ENCODE measurements around the gene CDS2. TPM values are rescaled to one million over a fixed set of nuclear protein-coding genes. Genes with fewer than 3 reads are reported as not detected.
"Not testable (repeated sequence)": the region's sequence is repeated elsewhere in the genome, so short reads cannot be mapped to it uniquely, and the experiment has no call there.

CDS2 gene
- total and polyA plus RNA-seq, 12 donors = 16.7 to 100 (median 82.3) TPM

DNA sequence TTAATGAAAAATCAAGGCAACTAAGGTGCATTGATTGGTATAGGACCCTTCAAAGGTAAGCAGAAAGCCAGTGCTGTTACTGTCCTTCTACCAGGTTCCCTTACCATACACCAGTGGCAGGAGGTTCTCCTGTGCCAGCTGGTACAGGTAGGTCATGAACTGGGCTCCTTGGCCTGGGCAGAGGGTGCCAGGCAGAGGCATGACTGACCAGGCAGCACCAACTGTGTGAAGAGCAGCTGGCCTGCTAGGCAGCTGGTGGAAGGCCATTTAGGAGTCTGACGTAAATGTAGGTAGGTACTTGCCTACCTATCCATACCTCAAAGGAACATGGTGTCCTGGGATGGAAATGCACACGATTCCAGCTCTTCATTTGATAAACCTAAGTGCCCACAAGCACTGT is 30.3 kb upstream of the CDS2 start:
- DNase-seq = no peak
- intact Hi-C loops (cut with DNase I) = loop anchor here in 3 of 10 donors (5.0 to 10.0 kb wide), 3 partner anchors 92 to 489 kb away; partner anchors contain the start of gene SLC23A2 (in 1 of the 3)
- peaks cover 0 to 72% (median 20%) of the 10 kb centered on the region in 9 donors for H3K36me3 ChIP-seq

DNA sequence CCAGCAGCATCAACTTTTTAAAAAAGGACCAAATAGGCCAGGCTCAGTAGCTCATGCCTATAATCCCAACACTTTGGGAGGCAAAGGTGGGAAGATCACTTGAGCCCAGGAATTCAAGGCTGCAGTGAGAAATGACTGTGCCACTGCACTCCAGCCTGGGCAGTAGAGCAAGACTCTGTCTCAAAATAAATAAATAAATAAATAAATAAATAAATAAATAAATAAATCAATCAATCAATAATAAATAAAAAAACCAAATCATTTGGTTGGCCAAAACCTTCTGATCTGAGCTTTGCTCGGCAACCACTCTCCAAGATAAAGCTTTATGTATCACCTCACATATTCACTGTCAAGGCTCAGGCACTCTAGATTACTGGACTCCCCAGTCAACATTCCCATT is 27.8 kb upstream of the CDS2 start:
- H3K27ac ChIP-seq, H3K4me1 ChIP-seq, H3K4me3 ChIP-seq, H3K27me3 ChIP-seq, ATAC-seq, DNase-seq, H3K9me3 ChIP-seq: not testable (repeated sequence)
- intact Hi-C loops (cut with DNase I) = loop anchor here in 3 of 10 donors (5.0 to 10.0 kb wide), 3 partner anchors 94 to 492 kb away; partner anchors contain the start of gene SLC23A2 (in 1 of the 3)
- peaks cover 0 to 80% (median 28%) of the 10 kb centered on the region in 9 donors for H3K36me3 ChIP-seq
- 87 to 96% methylated on average over 1 of the region's 1 CpG for WGBS, 2 donors

More for the DNA sequence above, 30.3 kb upstream of the CDS2 start:
- no peaks in the 10 kb centered on the region for H3K9me3 ChIP-seq
- 91 to 96% methylated on average over 2 of the region's 2 CpGs for WGBS, 2 donors
- no peaks in the 10 kb centered on the region for H3K27me3 ChIP-seq
- no peak overlapping the region for H3K27ac ChIP-seq
- H3K4me1 ChIP-seq = peaks cover 0 to 6% (median 0%) of the 10 kb centered on the region in 9 donors
- no peak overlapping the region for H3K4me3 ChIP-seq
- TF ChIP-seq, protein P1, sequence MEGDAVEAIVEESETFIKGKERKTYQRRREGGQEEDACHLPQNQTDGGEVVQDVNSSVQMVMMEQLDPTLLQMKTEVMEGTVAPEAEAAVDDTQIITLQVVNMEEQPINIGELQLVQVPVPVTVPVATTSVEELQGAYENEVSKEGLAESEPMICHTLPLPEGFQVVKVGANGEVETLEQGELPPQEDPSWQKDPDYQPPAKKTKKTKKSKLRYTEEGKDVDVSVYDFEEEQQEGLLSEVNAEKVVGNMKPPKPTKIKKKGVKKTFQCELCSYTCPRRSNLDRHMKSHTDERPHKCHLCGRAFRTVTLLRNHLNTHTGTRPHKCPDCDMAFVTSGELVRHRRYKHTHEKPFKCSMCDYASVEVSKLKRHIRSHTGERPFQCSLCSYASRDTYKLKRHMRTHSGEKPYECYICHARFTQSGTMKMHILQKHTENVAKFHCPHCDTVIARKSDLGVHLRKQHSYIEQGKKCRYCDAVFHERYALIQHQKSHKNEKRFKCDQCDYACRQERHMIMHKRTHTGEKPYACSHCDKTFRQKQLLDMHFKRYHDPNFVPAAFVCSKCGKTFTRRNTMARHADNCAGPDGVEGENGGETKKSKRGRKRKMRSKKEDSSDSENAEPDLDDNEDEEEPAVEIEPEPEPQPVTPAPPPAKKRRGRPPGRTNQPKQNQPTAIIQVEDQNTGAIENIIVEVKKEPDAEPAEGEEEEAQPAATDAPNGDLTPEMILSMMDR (IDR thresholded peaks at IDR 0.05) = no peak
- peak in 2 of 8 donors; percentile 46 to 50 for ATAC-seq

DNA sequence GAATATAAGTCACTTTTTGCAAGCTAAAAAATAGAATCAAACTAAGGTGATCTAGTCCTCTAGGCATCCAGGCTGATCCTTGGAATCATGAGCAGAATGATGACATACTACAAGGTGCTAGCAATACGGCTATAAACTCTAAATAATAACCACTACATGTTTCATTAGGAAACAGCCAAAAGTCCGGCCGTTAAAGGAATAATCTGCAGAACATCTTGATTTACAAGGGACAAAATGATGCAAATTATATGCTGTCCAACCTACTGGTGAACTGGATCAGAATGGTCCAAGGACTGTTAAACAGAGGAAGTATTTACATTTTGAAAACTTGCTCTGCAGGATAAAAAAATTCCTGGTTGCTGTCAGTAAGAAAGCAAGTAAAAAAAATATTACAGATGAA is 26.9 kb upstream of the CDS2 start:
- H3K27ac ChIP-seq, H3K4me3 ChIP-seq, DNase-seq, ATAC-seq, H3K27me3 ChIP-seq, H3K9me3 ChIP-seq, H3K4me1 ChIP-seq: not testable (repeated sequence)
- peaks cover 0 to 89% (median 37%) of the 10 kb centered on the region in 9 donors for H3K36me3 ChIP-seq
- 92 to 93% methylated on average over 3 of the region's 3 CpGs for WGBS, 2 donors
- intact Hi-C loops (cut with DNase I) = loop anchor here in 8 of 10 donors (5.0 to 10.0 kb wide), 6 partner anchors 95 to 495 kb away; partner anchors contain the start of gene SLC23A2 (in 1 of the 8)

DNA sequence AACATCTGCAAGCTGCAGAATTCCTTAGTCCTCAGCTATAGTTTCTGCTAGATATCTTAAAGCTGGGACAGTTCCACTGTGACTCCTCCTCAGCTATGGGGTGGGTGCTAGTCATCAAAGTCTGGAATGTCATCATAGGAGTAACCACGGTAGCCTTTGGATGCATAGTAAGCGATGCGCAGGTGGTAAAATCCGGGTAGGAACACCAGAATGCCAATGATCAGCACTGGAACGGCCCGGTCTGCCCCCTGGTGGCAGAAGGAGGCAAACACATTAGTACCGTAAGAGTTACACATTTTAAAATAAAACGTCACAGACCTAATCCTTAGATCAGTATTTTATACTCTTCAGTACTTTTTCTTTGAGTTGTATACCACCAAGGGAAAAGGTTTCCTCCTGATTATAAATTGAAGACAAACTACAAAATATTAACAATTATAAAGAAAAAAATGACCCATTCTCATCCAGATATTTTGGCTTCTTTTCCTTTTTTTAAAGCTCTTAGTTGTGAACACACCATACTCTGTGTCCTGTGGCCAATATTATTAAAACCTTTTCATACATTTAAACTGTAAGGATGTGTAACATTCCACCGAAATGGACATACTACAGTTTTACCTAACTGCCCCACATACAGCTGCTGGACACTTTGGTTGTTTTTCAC is 26.0 kb upstream of the CDS2 start:
- WGBS, 2 donors = 15 to 16% methylated on average over 9 of the region's 9 CpGs
- ATAC-seq (peak; percentile 63 to 84 (median 76)), DNase-seq (peak; percentile 72 to 73)
- Histone ChIP-seq H3K27me3 (no peaks in the 10 kb centered on the region), H3K9me3 (no peaks in the 10 kb centered on the region), H3K27ac (peak overlapping the region in 1 of 10 donors; percentile 32), H3K4me1 (peaks cover 0 to 6% (median 0%) of the 10 kb centered on the region in 9 donors), H3K4me3 (no peak overlapping the region), H3K36me3 (peaks cover 0 to 98% (median 46%) of the 10 kb centered on the region in 9 donors)
- intact Hi-C loops (cut with DNase I) = loop anchor here in 6 of 10 donors (5.0 to 10.0 kb wide), 5 partner anchors 126 to 496 kb away; no protein-coding TSS in a partner anchor
- TF ChIP-seq, protein P1 (IDR thresholded peaks at IDR 0.05) = peak; percentile 85 to 94 (median 89)

DNA sequence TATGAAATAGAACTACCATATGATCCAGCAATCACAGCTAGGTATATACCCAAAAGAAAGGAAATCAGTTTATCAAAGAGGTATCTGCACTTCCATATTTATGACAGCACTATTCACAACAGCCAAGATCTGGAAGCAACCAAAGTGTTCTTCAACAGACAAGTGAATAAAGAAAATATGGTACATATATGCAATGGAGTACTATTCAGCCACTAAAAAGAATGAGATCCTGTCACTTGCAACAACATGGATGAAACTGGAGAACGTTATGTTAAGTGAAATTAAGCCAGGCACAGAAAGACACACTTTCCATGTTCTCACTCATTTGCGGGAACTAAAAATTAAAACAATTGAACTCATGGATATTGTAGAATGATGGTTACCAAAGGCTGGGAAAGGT is 22.3 kb upstream of the CDS2 start:
- TF ChIP-seq, protein P1 (IDR thresholded peaks at IDR 0.05) = no peak
- 97 to 99% methylated on average over 2 of the region's 2 CpGs for WGBS, 2 donors
- Histone ChIP-seq H3K27ac (no peak overlapping the region), H3K36me3 (peaks cover 0 to 98% (median 61%) of the 10 kb centered on the region in 9 donors), H3K4me3 (no peak overlapping the region), H3K9me3 (no peaks in the 10 kb centered on the region), H3K27me3 (no peaks in the 10 kb centered on the region), H3K4me1 (peaks cover 0 to 6% (median 0%) of the 10 kb centered on the region in 9 donors)
- intact Hi-C loops (cut with DNase I) = loop anchor here in 6 of 10 donors (5.0 to 10.0 kb wide), 5 partner anchors 130 to 500 kb away; no protein-coding TSS in a partner anchor
- ATAC-seq (no peak), DNase-seq (no peak)
